Neural progenitor cell (in vitro differentiated cells): ENCODE results near the gene TCF7L2. TPM values are rescaled to one million over a fixed set of nuclear protein-coding genes. Genes with fewer than 3 reads are reported as not detected.
A peak's percentile ranks its signal among the peaks of the same experiment; 100 is the strongest.

Experiments
- DNase-seq: peaks from one replicate; pipeline ENCODE4 v3.0.0-alpha.2; 2016; ENCODE audit warnings: low spot score
- H2AFZ ChIP-seq: fragments of 200-600 bp; sonication (generic); replicated peaks from 2 replicates; pipeline ENCODE4 v1.6.1; 2016; ENCODE audit warnings: antibody characterized with exemption
- H3F3A ChIP-seq: fragments of 200-600 bp; sonication (generic); 2 replicates; pipeline ENCODE4 v1.6.1; 2016; ENCODE audit warnings: antibody characterized with exemption, low read depth
- H3K27ac ChIP-seq: fragments of 200-600 bp; sonication (generic); 2 replicates; pipeline ENCODE4 v1.5.1; 2016; ENCODE audit warnings: mild to moderate bottlenecking
- H3K27me3 ChIP-seq: fragments of 200-600 bp; sonication (generic); 2 replicates; pipeline ENCODE4 v1.6.1; 2016; ENCODE audit warnings: mild to moderate bottlenecking, moderate library complexity
- H3K36me3 ChIP-seq: fragments of 200-600 bp; sonication (generic); 2 replicates; pipeline ENCODE4 v1.5.1; 2016
- H3K4me1 ChIP-seq: fragments of 200-600 bp; sonication (generic); 2 replicates; pipeline ENCODE4 v1.6.1; 2016; ENCODE audit warnings: mixed run types
- H3K4me2 ChIP-seq: fragments of 200-600 bp; sonication (generic); 2 replicates; pipeline ENCODE4 v1.6.1; 2016
- H3K4me3 ChIP-seq: fragments of 200-600 bp; sonication (generic); 2 replicates; pipeline ENCODE4 v1.5.1; 2016
- H3K79me2 ChIP-seq: fragments of 200-600 bp; sonication (generic); 2 replicates; pipeline ENCODE4 v1.6.1; 2016; ENCODE audit warnings: low read depth
- H3K9ac ChIP-seq: fragments of 200-600 bp; sonication (generic); 2 replicates; pipeline ENCODE4 v1.6.1; 2016
- H3K9me3 ChIP-seq: fragments of 200-600 bp; sonication (generic); 2 replicates; pipeline ENCODE4 v1.5.1; 2016; ENCODE audit warnings: low read depth
- H4K20me1 ChIP-seq: fragments of 200-600 bp; sonication (generic); 2 replicates; pipeline ENCODE4 v1.6.1; 2016; ENCODE audit warnings: low read depth
- H3K27ac Mint-ChIP-seq: 3 replicates; pipeline ENCODE4 v1.8.0; 2021; ENCODE audit warnings: mixed read lengths
- H3K27me3 Mint-ChIP-seq: 2 replicates; pipeline ENCODE4 v1.8.0; 2022; ENCODE audit warnings: low read depth, mild to moderate bottlenecking, inconsistent platforms, moderate library complexity, mixed read lengths; ENCODE audit not compliant: insufficient read depth
- H3K36me3 Mint-ChIP-seq: 3 replicates; pipeline ENCODE4 v1.8.0; 2021; ENCODE audit warnings: mixed read lengths
- H3K4me1 Mint-ChIP-seq: 3 replicates; pipeline ENCODE4 v1.8.0; 2021; ENCODE audit warnings: mixed read lengths
- H3K4me3 Mint-ChIP-seq: 3 replicates; pipeline ENCODE4 v1.8.0; 2021; ENCODE audit warnings: mild to moderate bottlenecking, moderate library complexity, mixed read lengths
- H3K9me3 Mint-ChIP-seq: 3 replicates; pipeline ENCODE4 v1.8.0; 2020; ENCODE audit warnings: mixed read lengths
- EZH2 ChIP-seq: fragments of 200-600 bp; sonication (generic); IDR thresholded peaks from 2 replicates; pipeline ENCODE4 v1.6.1; 2017; ENCODE audit warnings: antibody characterized with exemption, mild to moderate bottlenecking, moderate library complexity
- EZH2phosphoT487 ChIP-seq: fragments of 200-600 bp; sonication (generic); IDR thresholded peaks from 2 replicates; pipeline ENCODE4 v1.6.1; 2017; ENCODE audit warnings: antibody characterized with exemption
- total RNA-seq: library from RNA; depleted of rRNA; stranded (reverse); fragments of >200 nt; gene quantifications from 2 replicates; pipeline ENCODE4 v1.2.3, GENCODE V29; 2015; ENCODE audit warnings: low replicate concordance
- TF ChIP-seq, protein P1 (sequence below): fragments of 200-600 bp; sonication (generic); IDR thresholded peaks from 2 replicates; pipeline ENCODE4 v1.5.1; 2017; ENCODE audit warnings: antibody characterized with exemption, mild to moderate bottlenecking

TCF7L2 gene
- total RNA-seq, 1 donor from 2014 or later: 12.3 TPM

DNA sequence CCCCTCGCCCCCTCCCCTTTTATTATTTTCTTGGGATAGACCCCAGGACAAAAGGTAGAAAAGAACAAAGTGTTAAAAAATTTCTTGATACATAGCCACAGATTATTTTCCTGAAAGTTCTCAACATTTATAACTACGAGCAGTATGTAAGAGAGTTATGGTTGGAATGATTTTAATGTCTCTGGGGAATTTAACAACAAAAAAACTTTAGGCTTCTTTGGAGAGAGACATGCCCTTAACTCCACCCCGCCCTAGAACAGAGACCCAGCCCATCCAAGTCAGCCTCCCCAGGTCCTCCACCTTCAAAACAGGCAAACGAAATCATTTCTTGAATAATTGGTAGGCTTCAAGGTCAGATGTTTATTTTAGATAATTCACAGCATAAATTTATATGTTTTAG, 97.1 kb downstream of the TCF7L2 start:
- H3K79me2 ChIP-seq: peaks cover 100% of the 10 kb centered on the region
- peaks cover 42% of the 10 kb centered on the region for H3F3A ChIP-seq
- Mint-ChIP-seq H3K4me3 (no peak overlapping the region), H3K36me3 (peaks cover 30% of the 10 kb centered on the region), H3K9me3 (peaks cover 7% of the 10 kb centered on the region), H3K27me3 (peaks cover 2% of the 10 kb centered on the region), H3K27ac (no peak overlapping the region), H3K4me1 (peaks cover 43% of the 10 kb centered on the region)
- H4K20me1 ChIP-seq: peaks cover 77% of the 10 kb centered on the region
- H3K27ac ChIP-seq: peak overlapping the region; percentile 78
- H3K4me3 ChIP-seq: no peak overlapping the region
- H3K36me3 ChIP-seq: no peaks in the 10 kb centered on the region
- H3K9ac ChIP-seq: no peak overlapping the region
- H3K4me1 ChIP-seq: peaks cover 72% of the 10 kb centered on the region
- H3K4me2 ChIP-seq: peak overlapping the region; percentile 57
- H3K9me3 ChIP-seq: no peaks in the 10 kb centered on the region
- TF ChIP-seq EZH2phosphoT487: no peak
- TF ChIP-seq, protein P1, sequence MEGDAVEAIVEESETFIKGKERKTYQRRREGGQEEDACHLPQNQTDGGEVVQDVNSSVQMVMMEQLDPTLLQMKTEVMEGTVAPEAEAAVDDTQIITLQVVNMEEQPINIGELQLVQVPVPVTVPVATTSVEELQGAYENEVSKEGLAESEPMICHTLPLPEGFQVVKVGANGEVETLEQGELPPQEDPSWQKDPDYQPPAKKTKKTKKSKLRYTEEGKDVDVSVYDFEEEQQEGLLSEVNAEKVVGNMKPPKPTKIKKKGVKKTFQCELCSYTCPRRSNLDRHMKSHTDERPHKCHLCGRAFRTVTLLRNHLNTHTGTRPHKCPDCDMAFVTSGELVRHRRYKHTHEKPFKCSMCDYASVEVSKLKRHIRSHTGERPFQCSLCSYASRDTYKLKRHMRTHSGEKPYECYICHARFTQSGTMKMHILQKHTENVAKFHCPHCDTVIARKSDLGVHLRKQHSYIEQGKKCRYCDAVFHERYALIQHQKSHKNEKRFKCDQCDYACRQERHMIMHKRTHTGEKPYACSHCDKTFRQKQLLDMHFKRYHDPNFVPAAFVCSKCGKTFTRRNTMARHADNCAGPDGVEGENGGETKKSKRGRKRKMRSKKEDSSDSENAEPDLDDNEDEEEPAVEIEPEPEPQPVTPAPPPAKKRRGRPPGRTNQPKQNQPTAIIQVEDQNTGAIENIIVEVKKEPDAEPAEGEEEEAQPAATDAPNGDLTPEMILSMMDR: no peak
- no peak for TF ChIP-seq EZH2
- H2AFZ ChIP-seq: no peak overlapping the region
- no peak for DNase-seq
- H3K27me3 ChIP-seq: no peaks in the 10 kb centered on the region

DNA sequence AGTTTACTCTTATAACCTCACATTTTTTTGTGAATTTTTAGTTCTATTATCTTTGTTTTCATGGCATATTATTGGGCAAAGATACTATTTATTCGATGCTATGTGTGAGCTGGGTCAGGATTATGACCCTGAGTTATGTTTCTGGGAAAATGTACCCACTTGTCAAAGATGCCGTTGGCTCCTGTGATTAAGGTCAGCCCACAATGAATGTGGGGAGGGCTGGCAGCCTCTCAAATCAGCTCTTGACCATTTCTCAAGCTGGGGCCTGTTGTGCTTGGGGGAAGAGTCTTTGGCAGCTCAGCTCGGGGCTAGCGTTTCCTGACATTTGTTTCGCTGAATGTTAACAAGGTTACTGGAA, 97.5 kb downstream of the TCF7L2 start:
- Histone ChIP-seq H3K27me3 (no peaks in the 10 kb centered on the region), H3K36me3 (no peaks in the 10 kb centered on the region), H3K79me2 (peaks cover 100% of the 10 kb centered on the region), H3K4me3 (peak overlapping the region; percentile 9), H3K4me1 (peaks cover 76% of the 10 kb centered on the region), H4K20me1 (peaks cover 79% of the 10 kb centered on the region), H3K4me2 (peak overlapping the region; percentile 57), H3K27ac (peak overlapping the region; percentile 78), H3K9ac (no peak overlapping the region), H2AFZ (no peak overlapping the region), H3F3A (peaks cover 42% of the 10 kb centered on the region), H3K9me3 (no peaks in the 10 kb centered on the region)
- no peak for DNase-seq
- Mint-ChIP-seq H3K4me1 (peaks cover 46% of the 10 kb centered on the region), H3K36me3 (peaks cover 27% of the 10 kb centered on the region), H3K9me3 (peaks cover 7% of the 10 kb centered on the region), H3K27ac (peak overlapping the region; percentile 7), H3K27me3 (peaks cover 2% of the 10 kb centered on the region), H3K4me3 (no peak overlapping the region)
- TF ChIP-seq, protein P1: no peak
- TF ChIP-seq EZH2phosphoT487 (no peak), EZH2 (no peak)

DNA sequence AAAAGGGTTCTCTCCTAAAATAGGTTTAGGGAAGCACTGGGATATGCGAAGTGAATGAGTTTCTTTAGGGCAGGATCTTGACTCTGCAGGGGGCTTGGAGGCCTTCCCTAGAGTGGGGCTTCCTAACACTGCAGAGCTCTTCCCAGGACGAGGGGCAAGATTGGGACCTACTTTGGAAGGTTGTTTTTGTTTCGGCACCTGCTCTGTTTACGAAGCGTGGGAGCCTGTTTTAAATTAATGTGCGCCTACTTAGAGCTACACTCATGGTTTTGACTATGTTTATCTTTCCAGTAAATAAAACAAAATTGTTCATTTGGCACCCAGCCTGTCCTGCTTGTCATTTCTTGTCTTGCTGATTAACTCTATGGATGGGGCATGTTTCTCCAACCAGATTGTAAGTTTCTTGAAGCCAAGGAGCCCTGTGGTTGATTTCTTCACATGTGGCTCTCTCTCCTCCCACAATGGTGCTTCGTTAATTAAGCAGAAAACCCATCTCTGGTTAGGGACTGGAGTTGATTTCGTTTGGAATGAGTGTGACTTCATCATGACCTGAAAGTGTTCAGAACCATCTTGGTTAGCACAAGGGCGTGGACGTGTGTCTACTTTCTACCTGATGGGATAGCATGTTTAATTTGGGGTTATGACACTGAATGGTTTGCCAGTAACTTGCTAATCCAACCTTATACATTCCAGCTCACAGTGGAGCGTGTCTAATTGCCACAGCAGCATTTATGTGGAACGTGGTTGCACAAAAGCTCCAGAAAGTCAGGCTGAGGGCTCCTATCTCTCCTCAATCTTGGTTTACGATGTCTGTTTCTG, 98.1 kb downstream of the TCF7L2 start:
- Mint-ChIP-seq H3K27me3 (peaks cover 6% of the 10 kb centered on the region), H3K4me1 (peaks cover 52% of the 10 kb centered on the region), H3K9me3 (peaks cover 7% of the 10 kb centered on the region), H3K27ac (peak overlapping the region; percentile 7), H3K36me3 (peaks cover 22% of the 10 kb centered on the region), H3K4me3 (no peak overlapping the region)
- no peak overlapping the region for H2AFZ ChIP-seq
- no peaks in the 10 kb centered on the region for H3K27me3 ChIP-seq
- H3K36me3 ChIP-seq: no peaks in the 10 kb centered on the region
- DNase-seq: no peak
- peaks cover 76% of the 10 kb centered on the region for H3K4me1 ChIP-seq
- peaks cover 100% of the 10 kb centered on the region for H3K79me2 ChIP-seq
- peaks cover 79% of the 10 kb centered on the region for H4K20me1 ChIP-seq
- H3K9me3 ChIP-seq: no peaks in the 10 kb centered on the region
- peaks cover 47% of the 10 kb centered on the region for H3F3A ChIP-seq
- peak overlapping the region; percentile 9 for H3K4me3 ChIP-seq
- H3K27ac ChIP-seq: peak overlapping the region; percentile 78
- TF ChIP-seq, protein P1: no peak
- no peak for TF ChIP-seq EZH2
- TF ChIP-seq EZH2phosphoT487: no peak
- H3K4me2 ChIP-seq: peak overlapping the region; percentile 57
- no peak overlapping the region for H3K9ac ChIP-seq
